GM12864 (cell line): ENCODE data around the gene NINJ2.

Experiments used
- DNase-seq: peaks from one replicate; pipeline ENCODE4 v3.0.0-alpha.2; 2011; ENCODE audit warnings: low read depth
- H3K4me3 ChIP-seq: 2 replicates; pipeline ENCODE4 v1.5.1; 2011; ENCODE audit warnings: mild to moderate bottlenecking, low read depth, low read length, control low read depth
- CTCF ChIP-seq: IDR thresholded peaks from 2 replicates; pipeline ENCODE4 v1.5.1; 2011; ENCODE audit warnings: low read depth, mild to moderate bottlenecking, moderate library complexity, low read length, control low read depth, inconsistent platforms; ENCODE audit errors: missing control alignments

Gene NINJ2

GRCh38 chr12:590206-590750 is 73.0 kb downstream of the NINJ2 start:
- H3K4me3 ChIP-seq: no peak overlapping the region
- no peak for TF ChIP-seq CTCF
- DNase-seq: no peak

GRCh38 chr12:588646-589045 is 74.6 kb downstream of the NINJ2 start:
- no peak overlapping the region for H3K4me3 ChIP-seq
- no peak for TF ChIP-seq CTCF
- DNase-seq: no peak

- H3K4me3 ChIP-seq: no peak overlapping the region
- no peak for TF ChIP-seq CTCF
- no peak for DNase-seq
Measured at GRCh38 chr12:588024-588322, 75.3 kb downstream of the NINJ2 start.

DNA sequence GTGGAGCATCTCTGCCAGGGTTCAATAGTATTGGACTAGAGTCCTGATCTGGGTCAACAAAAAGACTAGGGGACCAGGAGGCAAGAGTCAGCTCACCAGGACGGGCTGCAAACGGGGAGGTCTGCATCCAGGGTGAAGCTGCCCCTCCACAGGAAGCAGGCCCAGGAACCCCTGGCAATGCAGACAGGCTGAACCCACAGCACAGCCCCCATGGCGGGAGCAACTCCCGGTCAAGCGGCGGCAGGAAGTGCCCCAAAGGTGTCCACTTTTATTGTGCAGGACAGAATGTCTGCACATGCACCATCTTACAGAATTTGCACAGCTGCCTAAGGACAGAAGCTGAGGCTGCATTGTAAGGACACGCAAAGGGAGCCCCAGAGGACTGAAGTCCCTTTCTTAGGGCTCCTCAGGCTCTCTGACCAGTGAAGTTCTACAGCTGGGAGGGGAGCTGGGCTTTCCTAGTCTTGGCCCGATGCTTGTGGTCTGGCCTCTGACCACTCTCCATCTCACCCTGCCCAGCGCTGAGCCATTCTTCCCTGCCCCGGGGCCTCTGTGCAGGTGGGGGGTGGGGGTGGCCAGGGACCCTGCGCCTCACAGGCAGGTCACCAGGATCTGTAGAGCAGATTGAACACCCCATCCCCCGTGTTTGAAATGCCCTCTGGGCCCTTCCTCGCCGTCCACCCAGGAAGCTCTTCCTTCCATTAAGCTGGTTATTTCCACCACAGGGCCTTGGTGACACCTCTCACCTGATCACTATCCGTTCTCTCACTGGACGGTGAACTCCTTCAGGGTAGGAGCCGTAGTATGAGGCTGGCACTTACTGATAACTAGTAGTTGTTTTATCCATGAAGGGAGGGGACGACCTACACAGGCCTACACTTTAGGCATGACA is 75.9 kb downstream of the NINJ2 start:
- TF ChIP-seq CTCF: no peak
- no peak overlapping the region for H3K4me3 ChIP-seq
- no peak for DNase-seq

GRCh38 chr12:586318-587071 is 76.8 kb downstream of the NINJ2 start:
- H3K4me3 ChIP-seq: no peak overlapping the region
- no peak for DNase-seq
- no peak for TF ChIP-seq CTCF

DNA sequence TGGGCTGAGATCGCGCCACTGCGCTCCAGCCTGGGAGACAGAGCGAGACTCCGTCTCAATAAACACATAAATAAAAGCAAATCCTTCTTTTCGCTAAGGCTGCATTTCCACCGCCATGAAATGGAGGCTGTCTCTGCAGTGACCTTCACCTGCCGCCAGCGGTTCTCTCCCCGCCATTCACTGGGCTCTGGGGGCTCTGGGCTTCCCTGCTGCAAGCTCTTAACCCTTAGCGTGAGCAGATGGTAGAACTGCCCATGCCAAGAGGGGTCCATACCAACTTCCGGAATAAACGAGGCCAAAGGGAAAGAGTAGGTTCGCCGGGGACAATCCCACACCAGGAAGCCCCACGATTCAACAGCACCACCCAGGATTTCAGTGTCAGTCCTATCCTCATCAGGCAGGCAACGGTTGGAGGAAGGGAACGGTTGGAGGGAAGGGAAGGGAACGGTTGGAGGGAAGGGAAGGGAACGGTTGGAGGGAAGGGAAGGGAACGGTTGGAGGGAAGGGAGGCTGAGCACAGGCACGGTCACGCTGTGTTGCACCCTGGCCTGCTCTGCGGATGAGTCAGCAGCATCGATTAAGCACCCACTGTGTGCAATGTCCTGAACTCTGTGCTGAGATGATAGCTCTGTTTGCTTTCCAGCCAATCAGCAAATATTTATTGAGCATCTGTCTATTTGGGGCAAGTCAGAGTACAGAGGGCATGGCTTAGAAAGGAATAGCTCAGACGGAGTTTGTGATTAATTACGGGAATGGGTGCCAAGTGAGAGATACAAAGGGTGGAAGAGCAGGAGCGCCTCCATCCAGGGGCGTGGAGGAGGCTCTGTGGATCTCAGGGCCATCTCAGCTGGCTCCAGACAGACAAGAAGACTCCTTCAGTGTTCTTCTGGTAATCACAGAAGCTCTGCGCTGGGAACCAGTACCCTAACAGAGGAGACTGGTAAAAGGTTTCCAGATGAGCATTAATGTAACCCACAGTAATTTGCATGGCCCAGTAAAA is 77.9 kb downstream of the NINJ2 start:
- no peak for TF ChIP-seq CTCF
- H3K4me3 ChIP-seq: no peak overlapping the region
- DNase-seq: no peak
